PC-3 (cell line): Measurements from ENCODE around the gene FGFR2. TPM values are rescaled to one million over a fixed set of nuclear protein-coding genes. Genes with fewer than 3 reads are reported as not detected.

Experiments
- ATAC-seq: fragments of 200-7000 bp; cut with Tn5 transposase; 2 replicates; pipeline ENCODE4 v1.9.1; 2020; ENCODE audit warnings: mild to moderate bottlenecking, moderate library complexity
- BruUV-seq: library from RNA; stranded (reverse); fragments of 400-500 nt; replicated peaks from 2 replicates; lab custom pipeline; 2021; lab: Mats Ljungman, UMichigan
- CTCF ChIA-PET: fragments of 300-600 bp; sonication (Branson Sonifier 250); formaldehyde crosslinking; loops from one replicate; lab custom pipeline; 2022; ENCODE audit warnings: antibody characterized with exemption; lab: Charles Lee
- POLR2A ChIA-PET: fragments of 300-600 bp; sonication (Branson Sonifier 250); formaldehyde crosslinking; loops from one replicate; lab custom pipeline; 2022; ENCODE audit warnings: antibody characterized with exemption; ENCODE audit not compliant: unreplicated experiment; lab: Charles Lee
- DNase-seq: peaks from one replicate; pipeline ENCODE4 v3.0.0-alpha.2; 2015
- H2AFZ ChIP-seq: fragments of 300-600 bp; sonication (generic); 2 replicates; pipeline ENCODE4 v1.6.0; 2016; ENCODE audit warnings: antibody characterized with exemption, low read length
- H3F3A ChIP-seq: fragments of 300-600 bp; sonication (generic); one replicate; pipeline ENCODE4 v1.6.0; 2017; ENCODE audit warnings: antibody characterized with exemption, low read length, control low read depth, mild to moderate bottlenecking; ENCODE audit not compliant: unreplicated experiment
- H3K27ac ChIP-seq: fragments of 300-600 bp; sonication (generic); 2 replicates; pipeline ENCODE4 v1.5.1; 2016; ENCODE audit warnings: mild to moderate bottlenecking, low read length
- H3K27me3 ChIP-seq: fragments of 300-600 bp; sonication (generic); 2 replicates; pipeline ENCODE4 v1.6.1; 2016; ENCODE audit warnings: low read length, mixed read lengths
- H3K36me3 ChIP-seq: fragments of 300-600 bp; sonication (generic); 2 replicates; pipeline ENCODE4 v1.6.1; 2016; ENCODE audit warnings: low read depth, mixed run types, low read length, mixed read lengths
- H3K4me1 ChIP-seq: fragments of 300-600 bp; sonication (generic); 2 replicates; pipeline ENCODE4 v1.5.1; 2016; ENCODE audit warnings: low read length; ENCODE audit not compliant: insufficient read depth
- H3K4me2 ChIP-seq: fragments of 300-600 bp; sonication (generic); 2 replicates; pipeline ENCODE4 v1.6.0; 2016; ENCODE audit warnings: low read length
- H3K4me3 ChIP-seq: fragments of 300-600 bp; sonication (generic); 2 replicates; pipeline ENCODE4 v1.5.1; 2016; ENCODE audit warnings: mild to moderate bottlenecking, low read length, mixed read lengths
- H3K79me2 ChIP-seq: fragments of 300-600 bp; sonication (generic); 2 replicates; pipeline ENCODE4 v1.6.1; 2017; ENCODE audit warnings: low read length, mixed read lengths
- H3K9ac ChIP-seq: fragments of 300-600 bp; sonication (generic); 2 replicates; pipeline ENCODE4 v1.6.0; 2016; ENCODE audit warnings: mild to moderate bottlenecking, low read length
- H3K9me2 ChIP-seq: fragments of 300-600 bp; sonication (generic); replicated peaks from 2 replicates; pipeline ENCODE4 v1.6.1; 2016; ENCODE audit warnings: mixed run types, low read length, mixed read lengths
- H3K9me3 ChIP-seq: fragments of 300-600 bp; sonication (generic); 2 replicates; pipeline ENCODE4 v1.6.1; 2016; ENCODE audit warnings: low read length, mixed read lengths
- H4K20me1 ChIP-seq: fragments of 300-600 bp; sonication (generic); 2 replicates; pipeline ENCODE4 v1.6.1; 2016; ENCODE audit warnings: low read length, mixed read lengths
- CTCF ChIP-seq: fragments of 300-600 bp; sonication (generic); conservative IDR thresholded peaks from 2 replicates; pipeline ENCODE4 v1.5.1; 2017; ENCODE audit warnings: antibody characterized with exemption, low read depth, mild to moderate bottlenecking, low read length
- EZH2 ChIP-seq: fragments of 300-600 bp; sonication (generic); IDR thresholded peaks from one replicate; pipeline ENCODE4 v1.6.1; 2017; ENCODE audit warnings: antibody characterized with exemption, mild to moderate bottlenecking, low read length; ENCODE audit not compliant: unreplicated experiment
- EZH2phosphoT487 ChIP-seq: fragments of 300-600 bp; sonication (generic); IDR thresholded peaks from 2 replicates; pipeline ENCODE4 v1.6.1; 2018; ENCODE audit warnings: mild to moderate bottlenecking, antibody characterized with exemption, low read length, borderline replicate concordance
- intact Hi-C: fragments of 100-400 bp; cut with micrococcal nuclease; formaldehyde crosslinking; loops from 2 replicates; pipeline ENCODE4 v1.9.0; 2023
- total RNA-seq: library from RNA; depleted of rRNA; stranded (reverse); fragments of >200 nt; gene quantifications from 2 replicates; pipeline ENCODE4 v1.2.3, GENCODE V29; 2014

FGFR2 gene
- total RNA-seq, 1 experiment from 2014 or later: 0.36 TPM

- no peak overlapping the region for H3K4me3 ChIP-seq
- H3K36me3 ChIP-seq: no peaks in the 10 kb centered on the region
- BruUV-seq: no TSS peak
- H3K79me2 ChIP-seq: no peaks in the 10 kb centered on the region
- ChIA-PET POLR2A (no interaction called here), CTCF (no interaction called here)
- H3K9ac ChIP-seq: no peak overlapping the region
- H3K27ac ChIP-seq: no peak overlapping the region
- no peaks in the 10 kb centered on the region for H3K9me2 ChIP-seq
- DNase-seq: no peak
- H2AFZ ChIP-seq: no peak overlapping the region
- H3K4me2 ChIP-seq: no peak overlapping the region
- H3F3A ChIP-seq: no peaks in the 10 kb centered on the region
- no peaks in the 10 kb centered on the region for H3K4me1 ChIP-seq
- TF ChIP-seq EZH2 (no peak), CTCF (no peak), EZH2phosphoT487 (no peak)
- H3K27me3 ChIP-seq: peaks cover 36% of the 10 kb centered on the region
- no peaks in the 10 kb centered on the region for H4K20me1 ChIP-seq
- intact Hi-C loops: no loop called here
- H3K9me3 ChIP-seq: no peaks in the 10 kb centered on the region
- ATAC-seq: no peak
Observed at GRCh38 chr10:121509796-121510195, 88.4 kb downstream of the FGFR2 start.

- H3K9me2 ChIP-seq: no peaks in the 10 kb centered on the region
- no peak overlapping the region for H2AFZ ChIP-seq
- no peak overlapping the region for H3K9ac ChIP-seq
- no peaks in the 10 kb centered on the region for H4K20me1 ChIP-seq
- H3F3A ChIP-seq: no peaks in the 10 kb centered on the region
- H3K9me3 ChIP-seq: no peaks in the 10 kb centered on the region
- no peak overlapping the region for H3K27ac ChIP-seq
- ChIA-PET POLR2A (no interaction called here), CTCF (no interaction called here)
- H3K4me3 ChIP-seq: no peak overlapping the region
- no peak overlapping the region for H3K4me2 ChIP-seq
- TF ChIP-seq EZH2 (no peak), EZH2phosphoT487 (no peak), CTCF (no peak)
- no peaks in the 10 kb centered on the region for H3K4me1 ChIP-seq
- DNase-seq: no peak
- H3K36me3 ChIP-seq: no peaks in the 10 kb centered on the region
- H3K79me2 ChIP-seq: no peaks in the 10 kb centered on the region
- no peak for ATAC-seq
- no TSS peak for BruUV-seq
- intact Hi-C loops: no loop called here
- H3K27me3 ChIP-seq: peaks cover 41% of the 10 kb centered on the region
Observed at GRCh38 chr10:121509112-121509511, 89.1 kb downstream of the FGFR2 start.

DNA sequence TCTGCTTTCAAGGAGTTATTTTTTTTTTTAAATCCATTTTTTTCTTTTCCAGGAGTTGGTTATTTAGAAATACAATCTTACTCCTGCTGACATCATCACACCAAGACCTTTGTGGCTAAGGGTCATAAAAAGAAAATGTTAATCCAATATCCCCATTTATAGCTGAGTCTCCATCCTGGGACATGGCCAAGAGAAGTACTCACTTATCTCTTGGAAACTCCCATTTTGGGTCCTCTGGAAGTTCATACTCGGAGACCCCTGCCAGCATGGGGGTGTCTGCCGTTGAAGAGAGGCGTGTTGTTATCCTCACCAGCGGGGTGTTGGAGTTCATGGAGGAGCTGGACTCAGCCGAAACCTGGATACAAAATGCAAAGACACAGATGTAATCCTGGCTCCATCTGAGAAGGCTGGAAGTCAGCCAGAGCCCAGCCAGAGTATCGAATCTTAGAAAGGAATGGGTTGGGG lies 94.6 kb downstream of the FGFR2 start:
- H3K9me3 ChIP-seq: no peaks in the 10 kb centered on the region
- H3K9me2 ChIP-seq: no peaks in the 10 kb centered on the region
- no peak overlapping the region for H2AFZ ChIP-seq
- intact Hi-C loops: no loop called here
- no peaks in the 10 kb centered on the region for H3K36me3 ChIP-seq
- POLR2A ChIA-PET: no interaction called here
- DNase-seq (no peak), ATAC-seq (no peak)
- H3K27ac ChIP-seq: no peak overlapping the region
- H4K20me1 ChIP-seq: no peaks in the 10 kb centered on the region
- H3K4me1 ChIP-seq: no peaks in the 10 kb centered on the region
- H3K9ac ChIP-seq: no peak overlapping the region
- peaks cover 89% of the 10 kb centered on the region for H3K27me3 ChIP-seq
- CTCF ChIA-PET: no interaction called here
- no peak overlapping the region for H3K4me2 ChIP-seq
- H3F3A ChIP-seq: no peaks in the 10 kb centered on the region
- no peak overlapping the region for H3K4me3 ChIP-seq
- no TSS peak for BruUV-seq
- H3K79me2 ChIP-seq: no peaks in the 10 kb centered on the region
- TF ChIP-seq EZH2phosphoT487: no peak
- no peak for TF ChIP-seq EZH2
- TF ChIP-seq CTCF: no peak
